GM12874 (cell line): ENCODE results near the gene GRIP2.

ENCODE experiments used
- TF ChIP-seq, protein P1 (sequence below): IDR thresholded peaks from 2 replicates; pipeline ENCODE4 v1.5.1; 2011; ENCODE audit warnings: low read depth, mild to moderate bottlenecking, control low read depth, low read length, moderate library complexity; ENCODE audit not compliant: insufficient read depth

GRIP2 gene

DNA sequence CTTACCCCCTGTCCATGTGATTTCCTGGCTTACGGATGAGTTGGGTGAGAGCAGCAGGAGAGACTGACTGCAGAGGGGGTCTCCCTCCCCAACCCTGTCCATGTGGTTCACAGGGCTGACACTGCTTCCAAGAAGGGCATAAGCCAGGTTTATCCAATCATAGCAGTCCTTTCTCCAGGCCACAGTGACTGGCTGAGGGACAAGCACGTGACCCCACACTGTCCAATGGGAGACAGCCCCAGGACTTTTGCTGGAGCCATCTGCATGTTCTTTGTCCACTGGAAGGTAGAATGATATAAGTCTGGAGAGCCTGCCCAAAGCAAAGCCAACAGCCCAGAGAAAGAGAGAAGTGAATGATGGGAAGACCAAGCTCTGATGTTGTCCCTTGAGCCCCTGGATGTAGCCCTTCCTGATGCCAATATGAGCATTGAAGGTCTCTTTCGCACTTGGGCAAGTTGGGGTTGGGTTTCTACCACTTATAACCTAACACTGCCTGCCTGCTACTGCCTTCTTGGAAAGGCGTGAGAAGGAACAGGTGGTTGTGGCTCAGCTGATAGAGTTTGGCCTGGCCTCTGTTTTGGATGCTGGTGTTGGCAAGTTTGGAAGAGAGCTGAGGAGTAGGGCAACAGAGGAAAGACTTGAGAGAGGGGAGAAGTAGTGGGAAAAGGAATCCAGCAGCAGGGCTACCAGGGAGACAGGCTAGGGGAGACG, 41.3 kb upstream of the GRIP2 start:
- TF ChIP-seq, protein P1, sequence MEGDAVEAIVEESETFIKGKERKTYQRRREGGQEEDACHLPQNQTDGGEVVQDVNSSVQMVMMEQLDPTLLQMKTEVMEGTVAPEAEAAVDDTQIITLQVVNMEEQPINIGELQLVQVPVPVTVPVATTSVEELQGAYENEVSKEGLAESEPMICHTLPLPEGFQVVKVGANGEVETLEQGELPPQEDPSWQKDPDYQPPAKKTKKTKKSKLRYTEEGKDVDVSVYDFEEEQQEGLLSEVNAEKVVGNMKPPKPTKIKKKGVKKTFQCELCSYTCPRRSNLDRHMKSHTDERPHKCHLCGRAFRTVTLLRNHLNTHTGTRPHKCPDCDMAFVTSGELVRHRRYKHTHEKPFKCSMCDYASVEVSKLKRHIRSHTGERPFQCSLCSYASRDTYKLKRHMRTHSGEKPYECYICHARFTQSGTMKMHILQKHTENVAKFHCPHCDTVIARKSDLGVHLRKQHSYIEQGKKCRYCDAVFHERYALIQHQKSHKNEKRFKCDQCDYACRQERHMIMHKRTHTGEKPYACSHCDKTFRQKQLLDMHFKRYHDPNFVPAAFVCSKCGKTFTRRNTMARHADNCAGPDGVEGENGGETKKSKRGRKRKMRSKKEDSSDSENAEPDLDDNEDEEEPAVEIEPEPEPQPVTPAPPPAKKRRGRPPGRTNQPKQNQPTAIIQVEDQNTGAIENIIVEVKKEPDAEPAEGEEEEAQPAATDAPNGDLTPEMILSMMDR: no peak

DNA sequence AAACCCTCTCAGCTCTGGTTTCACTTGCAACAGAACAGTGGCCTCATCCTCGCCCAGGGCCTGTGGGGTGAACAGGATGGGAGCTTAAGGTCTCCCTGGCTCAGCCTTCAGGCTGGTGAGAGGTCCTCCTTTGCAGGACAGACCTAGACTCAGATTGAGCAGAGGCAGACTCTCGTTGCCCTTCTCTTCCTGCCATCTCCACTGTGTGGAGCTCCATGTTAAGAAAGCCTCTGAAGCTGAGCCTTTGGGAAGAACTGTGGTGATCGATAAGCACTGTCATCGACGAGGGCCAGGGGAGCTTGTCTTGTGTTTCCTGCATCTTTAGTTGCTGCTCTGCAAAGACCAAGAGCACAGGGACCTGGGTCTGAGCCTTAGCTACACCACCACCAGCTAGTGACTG, 37.8 kb upstream of the GRIP2 start:
- TF ChIP-seq, protein P1: no peak

DNA sequence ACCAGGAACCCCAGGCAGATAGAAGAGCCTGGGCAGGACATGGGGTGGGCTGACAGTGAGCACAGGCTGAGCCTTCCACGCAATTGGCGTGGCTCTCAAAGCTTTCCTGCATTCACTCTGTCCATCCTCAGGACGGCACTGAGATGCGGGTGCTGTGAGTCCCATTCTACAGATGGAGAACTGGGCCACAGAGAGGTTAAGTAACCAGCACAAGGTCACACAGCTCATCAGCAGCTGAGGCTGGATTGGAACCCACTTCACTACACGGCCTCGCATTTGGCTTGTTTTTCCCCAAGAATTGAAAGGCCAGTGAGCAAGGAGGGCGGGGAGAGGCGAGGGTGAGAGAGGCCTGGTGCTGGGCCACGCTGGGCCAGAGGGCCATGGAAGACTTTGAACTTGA, 36.0 kb upstream of the GRIP2 start:
- TF ChIP-seq, protein P1: no peak

DNA sequence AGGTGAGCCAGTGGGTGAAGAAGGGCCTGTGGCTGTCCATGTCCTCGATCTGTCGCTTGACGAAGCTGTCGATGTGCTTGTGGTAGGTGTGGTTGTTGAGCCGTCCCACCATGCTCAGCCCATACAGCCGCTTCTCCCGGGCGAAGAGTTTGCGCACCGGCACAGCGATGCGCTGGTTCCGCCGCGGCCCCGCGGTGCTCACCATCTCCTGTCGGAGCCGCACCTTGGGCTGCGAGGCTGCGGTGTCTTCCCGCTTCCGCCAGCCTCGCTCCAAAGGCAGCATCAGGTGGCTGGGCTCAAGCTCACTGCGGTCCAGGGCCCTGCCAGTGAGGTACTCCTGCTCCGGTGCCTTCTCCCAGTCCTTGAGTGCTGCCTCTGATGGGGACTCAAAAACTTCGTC, 34.0 kb upstream of the GRIP2 start:
- TF ChIP-seq, protein P1: no peak

DNA sequence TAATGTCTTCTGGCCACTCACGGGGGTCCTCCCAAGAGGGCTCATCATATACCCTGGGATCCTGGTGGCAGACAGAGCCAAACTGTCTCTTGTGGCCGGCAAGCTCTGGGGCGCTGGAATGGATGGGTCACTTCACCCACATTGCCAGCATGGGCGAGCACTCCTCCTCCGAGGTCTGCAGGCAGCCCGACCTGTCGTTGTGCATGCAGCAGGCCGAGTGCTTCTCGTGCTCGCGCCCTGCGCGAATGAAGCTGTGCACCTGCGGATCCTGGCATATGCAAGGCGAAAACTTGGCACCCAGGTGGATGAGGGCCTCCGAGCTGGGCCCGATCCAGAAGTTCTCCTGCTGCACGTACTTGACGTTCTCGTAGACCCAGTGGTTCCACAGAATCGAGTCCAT, 33.6 kb upstream of the GRIP2 start:
- TF ChIP-seq, protein P1: no peak

DNA sequence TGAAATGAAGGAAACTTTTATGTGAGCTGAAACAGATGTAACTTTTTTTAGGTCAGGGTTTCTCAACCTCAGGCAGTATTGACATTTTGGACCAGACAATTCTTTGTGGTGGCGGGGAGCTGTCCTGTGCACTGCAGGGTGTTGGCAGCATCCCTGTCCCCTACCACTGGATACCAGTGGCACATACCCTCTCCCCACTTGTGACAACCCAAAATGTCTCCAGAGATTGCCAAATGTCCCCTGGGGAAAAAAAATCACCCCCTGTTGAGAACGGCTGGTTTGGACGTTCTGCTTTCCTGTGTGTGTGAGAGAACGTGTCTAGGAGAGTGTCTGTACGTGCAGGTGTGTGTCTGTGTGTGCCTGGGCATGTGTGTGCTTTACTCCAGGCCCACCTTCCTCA, 30.7 kb upstream of the GRIP2 start:
- TF ChIP-seq, protein P1: no peak

DNA sequence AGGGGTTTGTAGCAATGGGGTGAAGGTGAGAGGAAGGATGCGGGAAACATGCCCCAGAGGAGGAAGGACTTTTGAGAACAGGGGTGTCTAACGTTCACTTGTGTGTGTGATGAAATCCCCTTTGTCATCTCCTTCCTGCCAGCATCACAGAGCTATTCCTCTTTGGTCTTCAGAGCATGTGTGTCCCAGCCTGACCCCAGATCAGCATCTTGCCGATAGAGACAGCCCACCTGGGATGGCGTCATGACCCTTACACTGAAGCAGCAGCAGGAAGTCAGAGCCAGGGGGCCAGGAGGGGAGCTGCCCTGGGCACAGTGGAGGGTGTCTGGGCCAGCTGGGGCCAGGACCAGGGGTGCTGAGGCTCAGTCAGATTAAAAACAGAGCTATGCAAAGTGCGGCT, 29.9 kb upstream of the GRIP2 start:
- TF ChIP-seq, protein P1: no peak
